ENCODE data around the gene TM9SF3.

- TF ChIP-seq CTCF (IDR thresholded peaks at IDR 0.05) (peak in 1 of 6 experiments; percentile 13), POLR2A (IDR thresholded peaks at IDR 0.05) (no peak), POLR2AphosphoS5 (IDR thresholded peaks at IDR 0.05) (no peak), EP300 (IDR thresholded peaks at IDR 0.05) (no peak)
Measured at GRCh38 chr10:96491303-96491702, 95.5 kb downstream of the TM9SF3 start.
